Vagina (tissue), 2 donors: ENCODE results near the gene LIMA1.

ENCODE experiments used
- POLR2A ChIP-seq, 2 donors: fragments of 450-650 bp; IDR thresholded peaks; one replicate each; pipeline ENCODE4 v1.6.1; 2017; ENCODE audit warnings: antibody characterized with exemption in 2 of 2, mild to moderate bottlenecking in 2 of 2, moderate library complexity in 2 of 2
- POLR2AphosphoS5 ChIP-seq, 2 donors: sonication (generic); formaldehyde crosslinking; IDR thresholded peaks; one replicate each; pipeline ENCODE4 v1.9.0; 2017; ENCODE audit warnings: antibody characterized with exemption in 2 of 2, mild to moderate bottlenecking in 2 of 2, low read depth in 1 of 2; ENCODE audit not compliant: insufficient read depth in 1 of 2
- TF ChIP-seq, protein P1 (sequence below), 3 experiments: fragments of 450-650 bp in 2 of 3; fragments of 200-600 bp in 1 of 3; sonication (generic) in 1 of 3; IDR thresholded peaks; one replicate each; pipeline ENCODE4 v1.5.1; 2017 to 2019; ENCODE audit warnings: antibody characterized with exemption in 3 of 3, mild to moderate bottlenecking in 2 of 3, moderate library complexity in 2 of 3

DNA sequence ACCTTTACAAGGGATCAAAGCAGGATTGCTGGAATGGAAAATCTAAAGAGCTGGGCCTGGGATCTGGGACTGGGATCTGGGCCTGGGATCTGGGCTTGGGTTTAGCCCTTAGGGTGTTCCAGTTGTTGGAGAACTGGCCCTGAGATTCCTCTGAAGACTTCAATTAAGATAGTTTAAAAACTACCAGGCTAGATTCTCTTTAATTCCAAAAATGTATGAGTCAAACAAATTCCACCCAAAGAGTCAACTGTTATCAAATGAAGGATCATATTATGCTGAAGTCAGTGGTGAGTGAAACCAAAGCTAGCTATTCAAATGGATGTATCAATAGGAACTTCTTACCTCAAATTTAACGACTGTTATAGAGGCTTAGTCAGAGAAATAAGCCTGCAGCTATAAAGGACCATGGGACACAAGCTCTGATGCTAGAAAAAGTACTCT, 40.5 kb downstream of the LIMA1 start:
- TF ChIP-seq, protein P1, sequence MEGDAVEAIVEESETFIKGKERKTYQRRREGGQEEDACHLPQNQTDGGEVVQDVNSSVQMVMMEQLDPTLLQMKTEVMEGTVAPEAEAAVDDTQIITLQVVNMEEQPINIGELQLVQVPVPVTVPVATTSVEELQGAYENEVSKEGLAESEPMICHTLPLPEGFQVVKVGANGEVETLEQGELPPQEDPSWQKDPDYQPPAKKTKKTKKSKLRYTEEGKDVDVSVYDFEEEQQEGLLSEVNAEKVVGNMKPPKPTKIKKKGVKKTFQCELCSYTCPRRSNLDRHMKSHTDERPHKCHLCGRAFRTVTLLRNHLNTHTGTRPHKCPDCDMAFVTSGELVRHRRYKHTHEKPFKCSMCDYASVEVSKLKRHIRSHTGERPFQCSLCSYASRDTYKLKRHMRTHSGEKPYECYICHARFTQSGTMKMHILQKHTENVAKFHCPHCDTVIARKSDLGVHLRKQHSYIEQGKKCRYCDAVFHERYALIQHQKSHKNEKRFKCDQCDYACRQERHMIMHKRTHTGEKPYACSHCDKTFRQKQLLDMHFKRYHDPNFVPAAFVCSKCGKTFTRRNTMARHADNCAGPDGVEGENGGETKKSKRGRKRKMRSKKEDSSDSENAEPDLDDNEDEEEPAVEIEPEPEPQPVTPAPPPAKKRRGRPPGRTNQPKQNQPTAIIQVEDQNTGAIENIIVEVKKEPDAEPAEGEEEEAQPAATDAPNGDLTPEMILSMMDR (IDR thresholded peaks at IDR 0.05): no peak
- TF ChIP-seq POLR2A (IDR thresholded peaks at IDR 0.05) (no peak), POLR2AphosphoS5 (IDR thresholded peaks at IDR 0.05; ENCODE audit: insufficient read depth in 1 of 2, low read depth in 1 of 2) (no peak)
